ENCODE results near the gene DENND10. TPM values are rescaled to one million over a fixed set of nuclear protein-coding genes. Genes with fewer than 3 reads are reported as not detected.
"Not testable (repeated sequence)": the region's sequence is repeated elsewhere in the genome, so short reads cannot be mapped to it uniquely, and the experiment has no call there.

Gene DENND10
- polyA plus RNA-seq, 3 donors: 60.3 to 62.1 (median 61.6) TPM

GRCh38 chr10:119096641-119097415 lies 7.1 kb upstream of the DENND10 start:
- not testable (repeated sequence) for DNase-seq (ENCODE audit: low read depth in 3 of 3, low spot score in 2 of 3)

- DNase-seq (ENCODE audit: low read depth in 3 of 3, low spot score in 2 of 3): no peak
These were observed 5.3 kb upstream of the DENND10 start for GRCh38 chr10:119098576-119098975.

GRCh38 chr10:119100434-119101238 lies 3.3 kb upstream of the DENND10 start:
- DNase-seq (ENCODE audit: low read depth in 3 of 3, low spot score in 2 of 3): no peak

- no peak for DNase-seq (ENCODE audit: low read depth in 3 of 3, low spot score in 2 of 3)
These were observed 2.4 kb upstream of the DENND10 start for GRCh38 chr10:119101366-119102098.

GRCh38 chr10:119103241-119103902 lies 541 bp upstream of the DENND10 start:
- DNase-seq (ENCODE audit: low read depth in 3 of 3, low spot score in 2 of 3): no peak

GRCh38 chr10:119104654-119105015 lies 722 bp downstream of the DENND10 start:
- no peak for DNase-seq (ENCODE audit: low read depth in 3 of 3, low spot score in 2 of 3)

- no peak for DNase-seq (ENCODE audit: low read depth in 3 of 3, low spot score in 2 of 3)
These were observed 1.2 kb downstream of the DENND10 start for GRCh38 chr10:119105155-119105554.

- not testable (repeated sequence) for DNase-seq (ENCODE audit: low read depth in 3 of 3, low spot score in 2 of 3)
These were observed 2.0 kb downstream of the DENND10 start for GRCh38 chr10:119105899-119106298.

GRCh38 chr10:119107106-119107505 lies 3.2 kb downstream of the DENND10 start:
- DNase-seq (ENCODE audit: low read depth in 3 of 3, low spot score in 2 of 3): not testable (repeated sequence)

GRCh38 chr10:119107771-119108170 lies 3.9 kb downstream of the DENND10 start:
- not testable (repeated sequence) for DNase-seq (ENCODE audit: low read depth in 3 of 3, low spot score in 2 of 3)

GRCh38 chr10:119112056-119112455 lies 8.1 kb downstream of the DENND10 start:
- no peak for DNase-seq (ENCODE audit: low read depth in 3 of 3, low spot score in 2 of 3)

GRCh38 chr10:119113751-119114732 lies 10.1 kb downstream of the DENND10 start:
- no peak for DNase-seq (ENCODE audit: low read depth in 3 of 3, low spot score in 2 of 3)

- DNase-seq (ENCODE audit: low read depth in 3 of 3, low spot score in 2 of 3): no peak
These were observed 12.0 kb downstream of the DENND10 start for GRCh38 chr10:119115926-119116325.

- DNase-seq (ENCODE audit: low read depth in 3 of 3, low spot score in 2 of 3): no peak
These were observed 12.5 kb downstream of the DENND10 start for GRCh38 chr10:119116326-119116951.

- DNase-seq (ENCODE audit: low read depth in 3 of 3, low spot score in 2 of 3): no peak
These were observed 14.3 kb downstream of the DENND10 start for GRCh38 chr10:119118231-119118630.

GRCh38 chr10:119119400-119119799 lies 15.5 kb downstream of the DENND10 start:
- no peak for DNase-seq (ENCODE audit: low read depth in 3 of 3, low spot score in 2 of 3)

GRCh38 chr10:119120413-119120867 lies 16.5 kb downstream of the DENND10 start:
- no peak for DNase-seq (ENCODE audit: low read depth in 3 of 3, low spot score in 2 of 3)

- no peak for DNase-seq (ENCODE audit: low read depth in 3 of 3, low spot score in 2 of 3)
These were observed 17.0 kb downstream of the DENND10 start for GRCh38 chr10:119120875-119121274.

- DNase-seq (ENCODE audit: low read depth in 3 of 3, low spot score in 2 of 3): no peak
These were observed 22.0 kb downstream of the DENND10 start for GRCh38 chr10:119125942-119126341.
